Psoas muscle (tissue), 8 donors: ENCODE data around the gene PLXND1. TPM values are rescaled to one million over a fixed set of nuclear protein-coding genes. Genes with fewer than 3 reads are reported as not detected.
"Not testable (repeated sequence)": the region's sequence is repeated elsewhere in the genome, so short reads cannot be mapped to it uniquely, and the experiment has no call there.

Experiments
- ATAC-seq, 4 donors: fragments of 200-7000 bp; cut with Tn5 transposase; one replicate each; pipeline ENCODE4 v1.9.1; 2020; ENCODE audit warnings: moderate library complexity in 3 of 4, mild to moderate bottlenecking in 2 of 4
- DNase-seq, 2 donors: peaks; one replicate each; pipeline ENCODE4 v3.0.0-alpha.2; 2020
- H3K27ac ChIP-seq: fragments of 200-600 bp; one replicate; pipeline ENCODE4 v1.8.0; 2022
- H3K27me3 ChIP-seq, 3 donors: fragments of 200-600 bp in 1 of 3; one replicate each; pipeline versions ENCODE4 v1.6.1 to v1.8.0; 2013 to 2022; ENCODE audit warnings: low read length in 2 of 3, mild to moderate bottlenecking in 2 of 3, moderate library complexity in 1 of 3; ENCODE audit not compliant: insufficient read depth in 3 of 3
- H3K36me3 ChIP-seq, 2 donors: fragments of 200-600 bp in 1 of 2; one replicate each; pipeline versions ENCODE4 v1.6.1 to v1.8.0; 2013 to 2022; ENCODE audit warnings: low read depth in 1 of 2, mild to moderate bottlenecking in 1 of 2, moderate library complexity in 1 of 2; ENCODE audit not compliant: insufficient read depth in 1 of 2
- H3K4me1 ChIP-seq: fragments of 200-600 bp; one replicate; pipeline ENCODE4 v1.8.0; 2022
- H3K4me3 ChIP-seq: fragments of 200-600 bp; one replicate; pipeline ENCODE4 v1.8.0; 2022; ENCODE audit warnings: mild to moderate bottlenecking
- H3K9me3 ChIP-seq: fragments of 200-600 bp; one replicate; pipeline ENCODE4 v1.8.0; 2022
- CTCF ChIP-seq: fragments of 200-600 bp; IDR thresholded peaks from one replicate; pipeline ENCODE4 v1.8.0; 2022; ENCODE audit warnings: antibody characterized with exemption
- WGBS, 3 donors: extraction: QIAGEN DNeasy Blood & Tissue Kit; methylation state at CpG; one replicate each; pipeline versions ENCODE4 v1.1.6 to v1.1.7; 2013; 5-methylcytosine and 5-hydroxymethylcytosine counted together
- intact Hi-C, 2 donors: fragments of 100-400 bp; cut with DNase I; formaldehyde crosslinking; loops; one replicate each; pipeline versions ENCODE4 v1.11.0 to v1.14.2; 2022
- polyA plus RNA-seq, 3 donors: library from polyadenylated mRNA; stranded (reverse); fragments of 200-250 nt; gene quantifications; one replicate each; pipeline ENCODE4 v1.2.3, GENCODE V29; 2013
- total RNA-seq, 4 donors: library from RNA; stranded (reverse); fragmentation: NEBNext Ultra II Directional in 2 of 4; extraction: Animal tissue kit (Norgen Biotek cat#: 25700) in 2 of 4; gene quantifications; one replicate each; pipeline versions ENCODE4 v1.2.1 to v1.2.4, GENCODE V29; 2021 to 2023
- donor health status: healthy with polysubstance abuse.
- donor health status: DM: no; HTN: no; CAD: no; lungs with moderate emphysema.
- donor health status: Bipolar disorder and iron deficiency.
- donor health status: healthy.
- donor health status: DM: yes; HTN: yes; CAD: no.
- donor health status: DM: no; HTN: no; CAD: no.
- donor health status: DM: no; HTN: no; CAD: no.
- donor health status: DM: yes; HTN: yes; CAD: no.

The PLXND1 gene
- total and polyA plus RNA-seq, 7 donors, result 15.5 to 49.9 (median 28.2) TPM

GRCh38 chr3:129644836-129645235 lies 38.4 kb upstream of the PLXND1 start:
- Histone ChIP-seq H3K9me3 (no peaks in the 10 kb centered on the region), H3K27ac (no peak overlapping the region), H3K27me3 (no peaks in the 10 kb centered on the region), H3K4me3 (no peak overlapping the region), H3K36me3 (no peaks in the 10 kb centered on the region), H3K4me1 (peaks cover 1% of the 10 kb centered on the region)
- WGBS, 3 donors, result 83 to 97% (median 96%) methylated on average over 3 of the region's 3 CpGs
- intact Hi-C loops, result no loop called here
- no peak for TF ChIP-seq CTCF
- DNase-seq (no peak), ATAC-seq (no peak)

- H3K27ac ChIP-seq, intact Hi-C loops, H3K9me3 ChIP-seq, H3K4me1 ChIP-seq, H3K4me3 ChIP-seq, H3K27me3 ChIP-seq, H3K36me3 ChIP-seq, DNase-seq, ATAC-seq: not testable (repeated sequence)
- 37 to 46% (median 41%) methylated on average over 5 to 9 of the region's 10 CpGs for WGBS, 3 donors
Observed at GRCh38 chr3:129641567-129642260, 35.2 kb upstream of the PLXND1 start.

GRCh38 chr3:129640985-129641384 lies 34.5 kb upstream of the PLXND1 start:
- DNase-seq, H3K27ac ChIP-seq, ATAC-seq, intact Hi-C loops, H3K9me3 ChIP-seq, H3K36me3 ChIP-seq, H3K27me3 ChIP-seq, H3K4me3 ChIP-seq, H3K4me1 ChIP-seq: not testable (repeated sequence)
- 90 to 93% (median 91%) methylated on average over 7 of the region's 7 CpGs for WGBS, 3 donors

- Histone ChIP-seq H3K27ac (no peak overlapping the region), H3K36me3 (no peaks in the 10 kb centered on the region), H3K4me3 (no peak overlapping the region), H3K9me3 (no peaks in the 10 kb centered on the region), H3K4me1 (no peaks in the 10 kb centered on the region), H3K27me3 (no peaks in the 10 kb centered on the region)
- DNase-seq (no peak), ATAC-seq (no peak)
- 77 to 80% (median 79%) methylated on average over 3 of the region's 3 CpGs for WGBS, 3 donors
- no peak for TF ChIP-seq CTCF
- intact Hi-C loops, result no loop called here
Observed at GRCh38 chr3:129638481-129638880, 32.0 kb upstream of the PLXND1 start.

- ATAC-seq, result no peak
- 86 to 90% (median 90%) methylated on average over 3 of the region's 3 CpGs for WGBS, 3 donors
- H3K27ac ChIP-seq, result no peak overlapping the region
Observed at GRCh38 chr3:129636082-129636481, 29.6 kb upstream of the PLXND1 start.

More at GRCh38 chr3:129636082-129636481, 29.6 kb upstream of the PLXND1 start:
- Histone ChIP-seq H3K4me3 (no peak overlapping the region), H3K27me3 (no peaks in the 10 kb centered on the region), H3K36me3 (no peaks in the 10 kb centered on the region), H3K9me3 (no peaks in the 10 kb centered on the region), H3K4me1 (no peaks in the 10 kb centered on the region)
- no peak for DNase-seq
- intact Hi-C loops, result no loop called here
- TF ChIP-seq CTCF, result no peak
